GM06990 (cell line): ENCODE measurements around the gene TRIP10.

Experiments
- DNase-seq: peaks from one replicate; pipeline ENCODE4 v3.0.0-alpha.2; 2011; ENCODE audit not compliant: insufficient read length; ENCODE audit errors: extremely low read depth
- H3K27me3 ChIP-seq: replicated peaks from 2 replicates; pipeline ENCODE4 v1.6.0; 2011; ENCODE audit warnings: low read length; ENCODE audit not compliant: control insufficient read depth, insufficient read depth
- H3K36me3 ChIP-seq: 2 replicates; pipeline ENCODE4 v1.5.1; 2011; ENCODE audit warnings: low read length; ENCODE audit not compliant: control insufficient read depth, insufficient read depth
- H3K4me3 ChIP-seq: replicated peaks from 2 replicates; pipeline ENCODE4 v1.5.1; 2011; ENCODE audit warnings: low read depth, mild to moderate bottlenecking, control low read depth, low read length
- CTCF ChIP-seq: IDR thresholded peaks from 2 replicates; pipeline ENCODE4 v1.5.1; 2011; ENCODE audit warnings: low read length, control low read depth, mild to moderate bottlenecking, inconsistent platforms; ENCODE audit not compliant: insufficient read depth, poor library complexity, severe bottlenecking

Gene TRIP10

GRCh38 chr19:6693681-6694080, 45.8 kb upstream of the TRIP10 start:
- Histone ChIP-seq H3K27me3 (no peaks in the 10 kb centered on the region), H3K36me3 (no peaks in the 10 kb centered on the region), H3K4me3 (no peak overlapping the region)
- TF ChIP-seq CTCF: no peak
- DNase-seq: no peak

GRCh38 chr19:6694147-6694815, 45.2 kb upstream of the TRIP10 start:
- DNase-seq: no peak
- H3K4me3 ChIP-seq: no peak overlapping the region

GRCh38 chr19:6696239-6696820, 43.1 kb upstream of the TRIP10 start:
- H3K4me3 ChIP-seq: no peak overlapping the region
- no peaks in the 10 kb centered on the region for H3K27me3 ChIP-seq
- no peaks in the 10 kb centered on the region for H3K36me3 ChIP-seq
- DNase-seq: no peak
- TF ChIP-seq CTCF: no peak

More at GRCh38 chr19:6694147-6694815, 45.2 kb upstream of the TRIP10 start:
- no peak for TF ChIP-seq CTCF
- Histone ChIP-seq H3K36me3 (no peaks in the 10 kb centered on the region), H3K27me3 (no peaks in the 10 kb centered on the region)

GRCh38 chr19:6697291-6697690, 42.2 kb upstream of the TRIP10 start:
- Histone ChIP-seq H3K36me3 (no peaks in the 10 kb centered on the region), H3K4me3 (no peak overlapping the region), H3K27me3 (no peaks in the 10 kb centered on the region)
- DNase-seq: no peak
- no peak for TF ChIP-seq CTCF

GRCh38 chr19:6699935-6700334, 39.5 kb upstream of the TRIP10 start:
- no peak for TF ChIP-seq CTCF
- no peak for DNase-seq
- H3K27me3 ChIP-seq: no peaks in the 10 kb centered on the region
- H3K4me3 ChIP-seq: no peak overlapping the region
- no peaks in the 10 kb centered on the region for H3K36me3 ChIP-seq
